Neural cell (in vitro differentiated cells): ENCODE results near the gene PNMA6F.

Source experiments
- EZH2 ChIP-seq: fragments of 200-600, 300-800 bp; shearing (Covaris generic), sonication (generic); IDR thresholded peaks from 2 replicates; pipeline ENCODE4 v1.6.1; 2014; ENCODE audit warnings: antibody characterized with exemption, low read length, borderline replicate concordance, mild to moderate bottlenecking; ENCODE audit not compliant: insufficient read depth, poor library complexity, severe bottlenecking
- POLR2AphosphoS5 ChIP-seq: IDR thresholded peaks from 2 replicates; pipeline ENCODE4 v1.6.1; 2012
- TF ChIP-seq, protein P1 (sequence below): fragments of 450-650 bp; IDR thresholded peaks from 2 replicates; pipeline ENCODE4 v1.5.1; 2014; ENCODE audit warnings: antibody characterized with exemption, mild to moderate bottlenecking, moderate library complexity; ENCODE audit not compliant: poor library complexity, severe bottlenecking
- TF ChIP-seq, protein P2 (sequence below): IDR thresholded peaks from 2 replicates; pipeline ENCODE4 v1.6.1; 2012; ENCODE audit warnings: borderline replicate concordance

DNA sequence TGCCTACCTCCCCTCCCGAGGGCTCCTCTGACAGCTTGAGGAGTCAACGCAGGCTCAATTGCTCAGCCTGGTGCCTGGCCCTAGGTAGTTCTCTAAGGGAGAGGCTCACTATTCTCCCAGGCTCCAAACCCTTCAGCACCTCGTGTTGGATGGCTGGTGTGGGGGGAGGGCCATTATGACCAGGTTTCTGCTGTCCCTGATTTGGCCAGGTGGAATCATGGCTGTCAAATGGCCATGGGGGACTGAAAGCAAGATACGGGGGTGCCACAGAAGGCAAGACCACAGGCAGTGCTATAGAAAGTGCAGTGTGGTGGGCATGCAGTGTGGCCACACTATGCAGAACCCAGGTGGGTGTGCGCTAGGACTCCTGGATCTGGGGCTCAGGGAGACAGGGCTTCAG, 9.5 kb downstream of the PNMA6F start:
- TF ChIP-seq, protein P1, sequence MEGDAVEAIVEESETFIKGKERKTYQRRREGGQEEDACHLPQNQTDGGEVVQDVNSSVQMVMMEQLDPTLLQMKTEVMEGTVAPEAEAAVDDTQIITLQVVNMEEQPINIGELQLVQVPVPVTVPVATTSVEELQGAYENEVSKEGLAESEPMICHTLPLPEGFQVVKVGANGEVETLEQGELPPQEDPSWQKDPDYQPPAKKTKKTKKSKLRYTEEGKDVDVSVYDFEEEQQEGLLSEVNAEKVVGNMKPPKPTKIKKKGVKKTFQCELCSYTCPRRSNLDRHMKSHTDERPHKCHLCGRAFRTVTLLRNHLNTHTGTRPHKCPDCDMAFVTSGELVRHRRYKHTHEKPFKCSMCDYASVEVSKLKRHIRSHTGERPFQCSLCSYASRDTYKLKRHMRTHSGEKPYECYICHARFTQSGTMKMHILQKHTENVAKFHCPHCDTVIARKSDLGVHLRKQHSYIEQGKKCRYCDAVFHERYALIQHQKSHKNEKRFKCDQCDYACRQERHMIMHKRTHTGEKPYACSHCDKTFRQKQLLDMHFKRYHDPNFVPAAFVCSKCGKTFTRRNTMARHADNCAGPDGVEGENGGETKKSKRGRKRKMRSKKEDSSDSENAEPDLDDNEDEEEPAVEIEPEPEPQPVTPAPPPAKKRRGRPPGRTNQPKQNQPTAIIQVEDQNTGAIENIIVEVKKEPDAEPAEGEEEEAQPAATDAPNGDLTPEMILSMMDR, result no peak
- TF ChIP-seq POLR2AphosphoS5 (no peak), EZH2 (no peak)
- TF ChIP-seq, protein P2, sequence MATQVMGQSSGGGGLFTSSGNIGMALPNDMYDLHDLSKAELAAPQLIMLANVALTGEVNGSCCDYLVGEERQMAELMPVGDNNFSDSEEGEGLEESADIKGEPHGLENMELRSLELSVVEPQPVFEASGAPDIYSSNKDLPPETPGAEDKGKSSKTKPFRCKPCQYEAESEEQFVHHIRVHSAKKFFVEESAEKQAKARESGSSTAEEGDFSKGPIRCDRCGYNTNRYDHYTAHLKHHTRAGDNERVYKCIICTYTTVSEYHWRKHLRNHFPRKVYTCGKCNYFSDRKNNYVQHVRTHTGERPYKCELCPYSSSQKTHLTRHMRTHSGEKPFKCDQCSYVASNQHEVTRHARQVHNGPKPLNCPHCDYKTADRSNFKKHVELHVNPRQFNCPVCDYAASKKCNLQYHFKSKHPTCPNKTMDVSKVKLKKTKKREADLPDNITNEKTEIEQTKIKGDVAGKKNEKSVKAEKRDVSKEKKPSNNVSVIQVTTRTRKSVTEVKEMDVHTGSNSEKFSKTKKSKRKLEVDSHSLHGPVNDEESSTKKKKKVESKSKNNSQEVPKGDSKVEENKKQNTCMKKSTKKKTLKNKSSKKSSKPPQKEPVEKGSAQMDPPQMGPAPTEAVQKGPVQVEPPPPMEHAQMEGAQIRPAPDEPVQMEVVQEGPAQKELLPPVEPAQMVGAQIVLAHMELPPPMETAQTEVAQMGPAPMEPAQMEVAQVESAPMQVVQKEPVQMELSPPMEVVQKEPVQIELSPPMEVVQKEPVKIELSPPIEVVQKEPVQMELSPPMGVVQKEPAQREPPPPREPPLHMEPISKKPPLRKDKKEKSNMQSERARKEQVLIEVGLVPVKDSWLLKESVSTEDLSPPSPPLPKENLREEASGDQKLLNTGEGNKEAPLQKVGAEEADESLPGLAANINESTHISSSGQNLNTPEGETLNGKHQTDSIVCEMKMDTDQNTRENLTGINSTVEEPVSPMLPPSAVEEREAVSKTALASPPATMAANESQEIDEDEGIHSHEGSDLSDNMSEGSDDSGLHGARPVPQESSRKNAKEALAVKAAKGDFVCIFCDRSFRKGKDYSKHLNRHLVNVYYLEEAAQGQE, result no peak
